WERI-Rb-1 (cell line): ENCODE data around the gene SCT.

Experiments used
- DNase-seq: peaks from one replicate; pipeline ENCODE4 v3.0.0-alpha.2; 2020
- H3K27ac ChIP-seq: fragments of 250-450 bp; sonication (Bioruptor Pico); 2 replicates; pipeline ENCODE4 v1.5.1; 2020; ENCODE audit warnings: mild to moderate bottlenecking, moderate library complexity
- H3K27me3 ChIP-seq: fragments of 250-450 bp; sonication (Bioruptor Pico); 2 replicates; pipeline ENCODE4 v1.5.1; 2021; ENCODE audit warnings: mild to moderate bottlenecking, low read depth, moderate library complexity; ENCODE audit not compliant: insufficient read depth, severe bottlenecking
- H3K36me3 ChIP-seq: fragments of 250-450 bp; sonication (Bioruptor Pico); 2 replicates; pipeline ENCODE4 v1.5.1; 2020; ENCODE audit warnings: mild to moderate bottlenecking, moderate library complexity
- H3K4me3 ChIP-seq: 2 replicates; pipeline ENCODE4 v1.5.1; 2011; ENCODE audit warnings: low read depth, mild to moderate bottlenecking, control low read depth, low read length
- H3K9me3 ChIP-seq: fragments of 250-450 bp; sonication (Bioruptor Pico); 2 replicates; pipeline ENCODE4 v1.5.1; 2021; ENCODE audit warnings: mild to moderate bottlenecking, moderate library complexity; ENCODE audit not compliant: severe bottlenecking
- TF ChIP-seq, protein P1 (sequence below): IDR thresholded peaks from 2 replicates; pipeline ENCODE4 v1.5.1; 2011; ENCODE audit warnings: low read depth, mild to moderate bottlenecking, control low read depth, inconsistent platforms, low read length

SCT gene

DNA sequence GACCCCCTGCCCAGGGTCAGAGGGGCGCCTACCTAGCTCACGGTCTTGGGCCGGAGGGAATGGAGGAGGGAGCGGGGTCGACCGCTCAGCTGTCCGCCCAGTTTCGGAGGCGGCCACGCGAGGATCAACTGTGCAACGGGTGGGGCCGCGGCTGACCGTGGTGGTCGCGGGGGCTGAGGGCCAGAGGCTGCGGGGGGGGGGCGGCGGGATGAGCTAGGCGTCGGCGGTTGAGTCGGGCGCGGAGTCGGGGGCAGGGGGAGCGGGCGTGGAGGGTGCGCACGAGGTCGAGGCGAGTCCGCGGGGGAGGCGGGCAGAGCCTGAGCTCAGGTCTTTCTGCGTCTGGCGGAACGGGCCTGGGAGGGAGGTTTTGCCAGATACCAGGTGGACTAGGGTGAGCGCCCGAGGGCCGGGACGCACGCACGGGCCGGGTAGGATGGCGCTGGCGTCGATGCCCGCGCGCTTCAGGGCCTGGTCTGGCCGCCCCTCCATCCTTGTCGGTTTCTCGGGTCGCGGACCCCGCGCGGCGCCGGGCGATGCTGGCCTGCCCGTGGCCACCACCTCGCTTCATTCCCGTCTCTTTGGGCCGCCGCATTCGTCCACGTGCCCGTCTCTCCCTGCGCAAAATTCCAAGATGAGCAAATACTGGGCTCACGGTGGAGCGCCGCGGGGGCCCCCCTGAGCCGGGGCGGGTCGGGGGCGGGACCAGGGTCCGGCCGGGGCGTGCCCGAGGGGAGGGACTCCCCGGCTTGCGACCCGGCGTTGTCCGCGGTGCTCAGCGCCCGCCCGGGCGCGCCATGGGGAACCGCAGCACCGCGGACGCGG is 9.7 kb upstream of the SCT start, which contains the start of gene DRD4:
Gene DRD4, plus strand, starts transcription at position 759 of the 822 bp plus-strand sequence. Its CDS starts 36 bp downstream, at position 795.
- no peaks in the 10 kb centered on the region for H3K9me3 ChIP-seq
- no peaks in the 10 kb centered on the region for H3K27me3 ChIP-seq
- no peak for DNase-seq
- no peak within 1 kb of the TSS for H3K4me3 ChIP-seq
- H3K27ac ChIP-seq: peak within 1 kb of the TSS; percentile 70
- TF ChIP-seq, protein P1, sequence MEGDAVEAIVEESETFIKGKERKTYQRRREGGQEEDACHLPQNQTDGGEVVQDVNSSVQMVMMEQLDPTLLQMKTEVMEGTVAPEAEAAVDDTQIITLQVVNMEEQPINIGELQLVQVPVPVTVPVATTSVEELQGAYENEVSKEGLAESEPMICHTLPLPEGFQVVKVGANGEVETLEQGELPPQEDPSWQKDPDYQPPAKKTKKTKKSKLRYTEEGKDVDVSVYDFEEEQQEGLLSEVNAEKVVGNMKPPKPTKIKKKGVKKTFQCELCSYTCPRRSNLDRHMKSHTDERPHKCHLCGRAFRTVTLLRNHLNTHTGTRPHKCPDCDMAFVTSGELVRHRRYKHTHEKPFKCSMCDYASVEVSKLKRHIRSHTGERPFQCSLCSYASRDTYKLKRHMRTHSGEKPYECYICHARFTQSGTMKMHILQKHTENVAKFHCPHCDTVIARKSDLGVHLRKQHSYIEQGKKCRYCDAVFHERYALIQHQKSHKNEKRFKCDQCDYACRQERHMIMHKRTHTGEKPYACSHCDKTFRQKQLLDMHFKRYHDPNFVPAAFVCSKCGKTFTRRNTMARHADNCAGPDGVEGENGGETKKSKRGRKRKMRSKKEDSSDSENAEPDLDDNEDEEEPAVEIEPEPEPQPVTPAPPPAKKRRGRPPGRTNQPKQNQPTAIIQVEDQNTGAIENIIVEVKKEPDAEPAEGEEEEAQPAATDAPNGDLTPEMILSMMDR: no peak
- peaks cover 20% of the 10 kb centered on the region for H3K36me3 ChIP-seq

DNA sequence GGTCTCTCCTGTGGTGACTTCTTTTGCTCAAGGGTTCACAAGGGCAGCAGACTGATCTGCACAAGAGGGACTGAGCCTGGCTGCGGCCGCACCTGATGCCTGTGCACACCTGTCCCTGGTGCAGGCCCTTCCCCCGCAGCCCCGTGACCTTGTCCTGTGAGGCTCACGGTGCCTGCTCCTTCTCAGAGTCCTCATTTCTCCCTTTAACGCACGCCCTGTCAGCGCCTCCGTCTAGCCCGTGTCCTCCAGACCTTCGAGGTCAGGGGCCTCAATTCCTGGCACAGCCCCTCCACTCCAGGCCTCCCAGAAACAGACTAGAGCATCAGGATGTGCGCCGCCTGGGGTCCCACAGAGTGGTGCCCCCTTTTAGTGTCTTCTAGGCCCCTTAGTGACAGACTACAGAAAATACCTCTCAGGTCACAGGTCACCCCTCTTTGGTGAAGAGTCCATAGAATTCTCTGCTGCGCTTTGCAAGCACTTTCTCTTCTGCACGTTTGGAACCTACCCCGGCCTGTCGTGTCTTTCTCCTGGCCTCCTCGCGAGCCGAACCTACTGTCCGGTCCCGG is 9.0 kb upstream of the SCT start:
- Histone ChIP-seq H3K9me3 (no peaks in the 10 kb centered on the region), H3K4me3 (no peak overlapping the region), H3K36me3 (peaks cover 13% of the 10 kb centered on the region; the same call in 1 of the 2 replicates), H3K27ac (no peak overlapping the region), H3K27me3 (no peaks in the 10 kb centered on the region)
- TF ChIP-seq, protein P1: no peak
- no peak for DNase-seq

DNA sequence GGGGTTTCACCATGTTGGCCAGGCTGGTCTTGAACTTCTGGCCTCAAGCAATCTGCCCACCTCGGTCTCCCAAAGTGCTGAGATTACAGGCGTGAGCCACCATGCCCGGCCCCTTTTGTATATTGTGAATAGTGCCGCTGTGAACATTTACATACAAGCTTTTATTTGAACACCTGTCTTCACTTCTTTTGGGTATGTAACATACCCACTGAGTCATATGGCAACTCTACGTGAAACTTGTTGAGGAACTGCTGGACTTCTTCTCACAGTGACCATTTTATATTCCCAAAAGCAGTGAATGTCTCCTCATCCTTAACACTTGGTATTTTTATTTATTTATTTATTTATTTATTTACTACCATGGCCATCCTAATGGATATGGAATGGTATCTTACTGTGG is 3.9 kb upstream of the SCT start:
- Histone ChIP-seq H3K9me3 (no peaks in the 10 kb centered on the region), H3K4me3 (no peak overlapping the region), H3K36me3 (no peaks in the 10 kb centered on the region; the same call in 1 of the 2 replicates), H3K27ac (no peak overlapping the region), H3K27me3 (no peaks in the 10 kb centered on the region)
- no peak for DNase-seq
- TF ChIP-seq, protein P1: no peak

DNA sequence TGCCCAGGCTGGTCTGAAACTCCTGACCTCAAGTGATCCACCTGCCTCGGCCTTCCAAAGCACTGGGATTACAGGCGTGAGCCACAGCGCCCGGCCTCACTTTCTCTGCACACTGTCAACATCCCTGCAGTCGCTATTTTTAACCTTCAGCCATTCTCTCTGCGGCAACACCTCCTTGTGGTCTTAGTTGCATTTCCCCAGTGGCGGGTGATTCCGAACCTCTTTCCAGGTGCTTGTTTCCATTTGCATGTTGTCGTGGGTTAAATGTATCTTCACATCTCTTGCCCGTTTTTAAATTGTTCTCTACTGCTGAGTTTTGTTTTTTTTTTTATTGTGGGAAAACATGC is 2.2 kb upstream of the SCT start:
- no peak overlapping the region for H3K4me3 ChIP-seq
- DNase-seq: peak; percentile 70
- no peaks in the 10 kb centered on the region for H3K9me3 ChIP-seq
- H3K27ac ChIP-seq: no peak overlapping the region
- H3K36me3 ChIP-seq: no peaks in the 10 kb centered on the region
- no peaks in the 10 kb centered on the region for H3K27me3 ChIP-seq
- TF ChIP-seq, protein P1: peak; percentile 41

DNA sequence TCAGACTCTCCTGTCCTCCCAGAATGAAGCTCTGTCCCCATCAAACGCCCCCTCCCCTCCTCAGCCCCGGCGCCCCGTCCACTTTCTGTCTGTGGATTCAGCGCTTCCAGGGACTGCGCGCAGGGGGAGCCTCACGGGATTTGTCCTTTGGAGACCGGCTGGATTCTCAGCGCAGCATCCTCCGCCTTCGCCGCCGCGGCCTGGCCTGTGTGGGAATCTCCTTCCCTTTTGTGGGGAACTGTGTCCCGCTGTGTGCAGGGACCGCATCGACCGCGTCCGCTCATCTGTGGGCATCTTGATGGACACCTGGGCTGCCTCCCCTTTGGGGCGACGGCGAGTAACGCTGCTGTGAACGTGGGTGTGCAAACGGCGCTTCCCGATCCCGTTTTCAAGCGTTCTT is 1.1 kb upstream of the SCT start:
- Histone ChIP-seq H3K36me3 (no peaks in the 10 kb centered on the region), H3K27ac (no peak overlapping the region), H3K27me3 (no peaks in the 10 kb centered on the region), H3K9me3 (no peaks in the 10 kb centered on the region), H3K4me3 (no peak overlapping the region)
- DNase-seq: peak; percentile 7
- TF ChIP-seq, protein P1: no peak

DNA sequence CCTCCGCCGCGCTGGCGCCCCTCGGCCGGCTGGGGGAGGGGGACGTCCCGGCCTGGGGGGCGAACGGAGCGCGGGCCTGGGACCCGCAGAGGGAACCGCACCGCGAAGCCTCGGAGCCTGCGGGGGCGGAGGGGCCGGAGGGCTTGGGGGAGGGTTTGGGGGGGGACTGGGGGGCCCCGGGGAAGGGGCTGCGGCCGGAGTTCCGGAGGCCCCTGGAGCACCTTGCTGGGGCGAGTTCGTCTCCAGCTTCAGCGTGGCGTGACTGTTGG is 261 bp upstream of the SCT start:
- no peak overlapping the region for H3K4me3 ChIP-seq
- no peak for DNase-seq
- no peaks in the 10 kb centered on the region for H3K27me3 ChIP-seq
- TF ChIP-seq, protein P1: no peak
- no peaks in the 10 kb centered on the region for H3K9me3 ChIP-seq
- no peaks in the 10 kb centered on the region; the same call in 1 of the 2 replicates for H3K36me3 ChIP-seq
- H3K27ac ChIP-seq: no peak overlapping the region
